DOHH2 (cell line): ENCODE data around the gene MAP4K3.

Source experiments
- H3F3A ChIP-seq: fragments of 200-600 bp; sonication (generic), shearing (Covaris generic); 2 replicates; pipeline ENCODE4 v1.6.0; 2016; ENCODE audit warnings: antibody characterized with exemption, mild to moderate bottlenecking; ENCODE audit not compliant: control insufficient read depth, insufficient read depth
- H3K27ac ChIP-seq: fragments of 200-600 bp; sonication (generic); 2 replicates; pipeline ENCODE4 v1.5.1; 2014; ENCODE audit warnings: low read depth, mild to moderate bottlenecking, low read length, moderate library complexity
- H3K27me3 ChIP-seq: fragments of 200-600 bp; sonication (generic); 2 replicates; pipeline ENCODE4 v1.6.1; 2014; ENCODE audit warnings: mild to moderate bottlenecking, low read length, mixed read lengths; ENCODE audit not compliant: control insufficient read depth
- H3K36me3 ChIP-seq: fragments of 200-600 bp; sonication (generic); 2 replicates; pipeline ENCODE4 v1.6.1; 2014; ENCODE audit warnings: mild to moderate bottlenecking, low read length, moderate library complexity, mixed read lengths; ENCODE audit not compliant: control insufficient read depth
- H3K4me1 ChIP-seq: fragments of 200-600 bp; sonication (generic); 2 replicates; pipeline ENCODE4 v1.6.1; 2014; ENCODE audit warnings: mild to moderate bottlenecking, low read length, mixed read lengths; ENCODE audit not compliant: control insufficient read depth
- H3K4me2 ChIP-seq: fragments of 200-600 bp; sonication (generic); 2 replicates; pipeline ENCODE4 v1.6.0; 2014; ENCODE audit warnings: mild to moderate bottlenecking, low read length, moderate library complexity
- H3K4me3 ChIP-seq: fragments of 200-600 bp; sonication (generic); 2 replicates; pipeline ENCODE4 v1.5.1; 2014; ENCODE audit warnings: mild to moderate bottlenecking, low read length, mixed read lengths
- H3K79me2 ChIP-seq: fragments of 200-600 bp; sonication (generic); 2 replicates; pipeline ENCODE4 v1.6.1; 2014; ENCODE audit warnings: mild to moderate bottlenecking, low read length, mixed read lengths; ENCODE audit not compliant: control insufficient read depth
- H3K9me2 ChIP-seq: fragments of 200-600 bp; sonication (generic); replicated peaks from 2 replicates; pipeline ENCODE4 v1.6.1; 2014; ENCODE audit warnings: mild to moderate bottlenecking, low read length, mixed read lengths; ENCODE audit not compliant: control insufficient read depth
- H3K9me3 ChIP-seq: fragments of 200-600 bp; sonication (generic); 2 replicates; pipeline ENCODE4 v1.6.1; 2014; ENCODE audit warnings: antibody characterized with exemption, low read length, mixed read lengths; ENCODE audit not compliant: control insufficient read depth, insufficient read depth
- H4K20me1 ChIP-seq: fragments of 200-600 bp; sonication (generic); 2 replicates; pipeline ENCODE4 v1.6.0; 2014; ENCODE audit warnings: low read depth, mild to moderate bottlenecking, antibody characterized with exemption, low read length, moderate library complexity; ENCODE audit not compliant: control insufficient read depth, insufficient read depth
- EZH2phosphoT487 ChIP-seq: fragments of 200-600 bp; sonication (generic); IDR thresholded peaks from 2 replicates; pipeline ENCODE4 v1.6.1; 2017; ENCODE audit warnings: borderline replicate concordance, mild to moderate bottlenecking, antibody characterized with exemption, low read length, moderate library complexity, mixed read lengths
- TF ChIP-seq, protein P1 (sequence below): fragments of 200-600 bp; sonication (generic); IDR thresholded peaks from one replicate; pipeline ENCODE4 v1.5.1; 2014; ENCODE audit warnings: antibody characterized with exemption, mild to moderate bottlenecking, low read depth, low read length; ENCODE audit not compliant: poor library complexity, severe bottlenecking

Gene MAP4K3

GRCh38 chr2:39433586-39434195, 3.4 kb downstream of the MAP4K3 start:
- Histone ChIP-seq H3K9me2 (no peaks in the 10 kb centered on the region), H3K4me3 (no peak overlapping the region), H3K36me3 (peaks cover 3% of the 10 kb centered on the region; the same call in 1 of the 2 replicates), H3K9me3 (no peaks in the 10 kb centered on the region), H3K79me2 (peaks cover 75% of the 10 kb centered on the region), H3F3A (peaks cover 10% of the 10 kb centered on the region), H3K27me3 (peaks cover 8% of the 10 kb centered on the region), H3K4me2 (no peak overlapping the region), H3K4me1 (peaks cover 35% of the 10 kb centered on the region), H4K20me1 (peaks cover 4% of the 10 kb centered on the region; the same call in 1 of the 2 replicates), H3K27ac (no peak overlapping the region)
- no peak for TF ChIP-seq EZH2phosphoT487

GRCh38 chr2:39432701-39433100, 4.4 kb downstream of the MAP4K3 start:
- Histone ChIP-seq H3K36me3 (peaks cover 3% of the 10 kb centered on the region; the same call in 1 of the 2 replicates), H3K79me2 (peaks cover 79% of the 10 kb centered on the region), H3K9me2 (no peaks in the 10 kb centered on the region), H3K27ac (no peak overlapping the region), H3K27me3 (peaks cover 4% of the 10 kb centered on the region), H3F3A (0 out of 2 replicates have a peak, but pooled peaks cover 2% of the 10 kb centered on the region), H3K4me2 (no peak overlapping the region), H3K4me1 (peaks cover 29% of the 10 kb centered on the region), H4K20me1 (peaks cover 4% of the 10 kb centered on the region; the same call in 1 of the 2 replicates), H3K9me3 (no peaks in the 10 kb centered on the region), H3K4me3 (no peak overlapping the region)
- TF ChIP-seq, protein P1, sequence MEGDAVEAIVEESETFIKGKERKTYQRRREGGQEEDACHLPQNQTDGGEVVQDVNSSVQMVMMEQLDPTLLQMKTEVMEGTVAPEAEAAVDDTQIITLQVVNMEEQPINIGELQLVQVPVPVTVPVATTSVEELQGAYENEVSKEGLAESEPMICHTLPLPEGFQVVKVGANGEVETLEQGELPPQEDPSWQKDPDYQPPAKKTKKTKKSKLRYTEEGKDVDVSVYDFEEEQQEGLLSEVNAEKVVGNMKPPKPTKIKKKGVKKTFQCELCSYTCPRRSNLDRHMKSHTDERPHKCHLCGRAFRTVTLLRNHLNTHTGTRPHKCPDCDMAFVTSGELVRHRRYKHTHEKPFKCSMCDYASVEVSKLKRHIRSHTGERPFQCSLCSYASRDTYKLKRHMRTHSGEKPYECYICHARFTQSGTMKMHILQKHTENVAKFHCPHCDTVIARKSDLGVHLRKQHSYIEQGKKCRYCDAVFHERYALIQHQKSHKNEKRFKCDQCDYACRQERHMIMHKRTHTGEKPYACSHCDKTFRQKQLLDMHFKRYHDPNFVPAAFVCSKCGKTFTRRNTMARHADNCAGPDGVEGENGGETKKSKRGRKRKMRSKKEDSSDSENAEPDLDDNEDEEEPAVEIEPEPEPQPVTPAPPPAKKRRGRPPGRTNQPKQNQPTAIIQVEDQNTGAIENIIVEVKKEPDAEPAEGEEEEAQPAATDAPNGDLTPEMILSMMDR, result no peak
- no peak for TF ChIP-seq EZH2phosphoT487

- no peaks in the 10 kb centered on the region for H3K9me2 ChIP-seq
- TF ChIP-seq, protein P1, result no peak
- no peak for TF ChIP-seq EZH2phosphoT487
- peaks cover 4% of the 10 kb centered on the region; the same call in 1 of the 2 replicates for H4K20me1 ChIP-seq
- H3K4me1 ChIP-seq, result peaks cover 25% of the 10 kb centered on the region
- no peaks in the 10 kb centered on the region for H3K27me3 ChIP-seq
- no peak overlapping the region for H3K4me2 ChIP-seq
- H3F3A ChIP-seq, result 0 out of 2 replicates have a peak, but pooled peaks cover 2% of the 10 kb centered on the region
- H3K36me3 ChIP-seq, result peaks cover 3% of the 10 kb centered on the region; the same call in 1 of the 2 replicates
- no peak overlapping the region for H3K27ac ChIP-seq
- H3K79me2 ChIP-seq, result peaks cover 88% of the 10 kb centered on the region
- H3K9me3 ChIP-seq, result no peaks in the 10 kb centered on the region
- no peak overlapping the region for H3K4me3 ChIP-seq
These were observed 5.3 kb downstream of the MAP4K3 start for GRCh38 chr2:39431592-39432316.

GRCh38 chr2:39429746-39430145, 7.3 kb downstream of the MAP4K3 start:
- Histone ChIP-seq H3K79me2 (peaks cover 87% of the 10 kb centered on the region), H3K9me3 (no peaks in the 10 kb centered on the region), H3K27ac (no peak overlapping the region), H3K4me3 (no peak overlapping the region), H3F3A (no peaks in the 10 kb centered on the region), H3K4me2 (no peak overlapping the region), H4K20me1 (no peaks in the 10 kb centered on the region), H3K36me3 (no peaks in the 10 kb centered on the region), H3K9me2 (no peaks in the 10 kb centered on the region), H3K27me3 (no peaks in the 10 kb centered on the region), H3K4me1 (peaks cover 12% of the 10 kb centered on the region)
- TF ChIP-seq, protein P1, result no peak
- TF ChIP-seq EZH2phosphoT487, result no peak
